ENCODE results near the gene BMPER.

BMPER gene

DNA sequence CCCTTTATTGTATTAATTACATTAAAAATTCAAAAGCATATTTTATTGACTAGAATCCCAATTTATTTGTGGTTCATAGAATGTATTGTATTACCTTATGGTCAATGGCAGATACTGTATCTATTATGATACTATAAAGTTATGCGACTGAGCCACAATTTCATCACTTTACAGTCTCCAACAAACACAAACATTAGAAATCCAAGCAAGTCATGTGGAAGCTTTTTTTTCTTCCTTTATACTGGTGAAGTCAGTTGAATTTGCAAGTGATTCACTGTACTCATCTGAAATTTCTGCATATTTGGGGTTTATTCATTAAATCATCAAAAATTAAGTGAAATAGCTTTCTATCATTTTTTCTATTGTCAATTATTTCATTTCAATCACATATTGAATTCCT, 54.3 kb downstream of the BMPER start:
- no peak for ATAC-seq

DNA sequence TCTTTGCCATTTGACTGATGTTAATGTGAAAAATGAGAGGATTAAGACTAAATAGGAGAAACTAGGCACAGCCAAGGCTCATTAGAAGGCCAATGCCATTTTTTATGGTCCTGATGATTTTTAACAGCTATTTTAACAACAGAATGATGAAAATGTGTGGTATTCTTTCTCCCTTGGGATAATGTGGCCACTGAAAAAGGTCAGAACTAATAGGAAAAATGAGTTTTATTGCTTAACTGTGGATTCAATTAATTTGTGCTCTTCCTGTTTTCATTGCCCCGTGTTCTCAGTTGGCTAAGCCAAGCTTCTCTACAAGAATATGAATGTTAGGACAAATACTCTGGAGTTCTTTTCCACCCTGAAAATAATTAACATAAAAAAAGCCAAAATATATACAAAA, 56.6 kb downstream of the BMPER start:
- ATAC-seq, result no peak
- TF ChIP-seq BACH2 (CRISPR knock-in tag; IDR thresholded peaks at IDR 0.05; ENCODE audit: borderline replicate concordance) (no peak), TOX (CRISPR knock-in tag; IDR thresholded peaks at IDR 0.05; ENCODE audit: borderline replicate concordance) (no peak), SNAI2 (CRISPR knock-in tag; IDR thresholded peaks at IDR 0.05) (no peak), OSR1 (CRISPR knock-in tag; IDR thresholded peaks at IDR 0.05) (no peak), RARB (CRISPR knock-in tag; IDR thresholded peaks at IDR 0.05) (no peak), TCF4 (CRISPR knock-in tag; IDR thresholded peaks at IDR 0.05; ENCODE audit: borderline replicate concordance) (no peak), ZC3H10 (CRISPR knock-in tag; IDR thresholded peaks at IDR 0.05) (no peak), PPARA (CRISPR knock-in tag; IDR thresholded peaks at IDR 0.05; ENCODE audit: borderline replicate concordance) (no peak), ZNF565 (CRISPR knock-in tag; conservative IDR thresholded peaks at IDR 0.05; ENCODE audit: low read depth) (no peak), GLIS3 (CRISPR knock-in tag; IDR thresholded peaks at IDR 0.05) (no peak), ZFP30 (CRISPR knock-in tag; IDR thresholded peaks at IDR 0.05) (no peak)
- TF ChIP-seq, protein P1, sequence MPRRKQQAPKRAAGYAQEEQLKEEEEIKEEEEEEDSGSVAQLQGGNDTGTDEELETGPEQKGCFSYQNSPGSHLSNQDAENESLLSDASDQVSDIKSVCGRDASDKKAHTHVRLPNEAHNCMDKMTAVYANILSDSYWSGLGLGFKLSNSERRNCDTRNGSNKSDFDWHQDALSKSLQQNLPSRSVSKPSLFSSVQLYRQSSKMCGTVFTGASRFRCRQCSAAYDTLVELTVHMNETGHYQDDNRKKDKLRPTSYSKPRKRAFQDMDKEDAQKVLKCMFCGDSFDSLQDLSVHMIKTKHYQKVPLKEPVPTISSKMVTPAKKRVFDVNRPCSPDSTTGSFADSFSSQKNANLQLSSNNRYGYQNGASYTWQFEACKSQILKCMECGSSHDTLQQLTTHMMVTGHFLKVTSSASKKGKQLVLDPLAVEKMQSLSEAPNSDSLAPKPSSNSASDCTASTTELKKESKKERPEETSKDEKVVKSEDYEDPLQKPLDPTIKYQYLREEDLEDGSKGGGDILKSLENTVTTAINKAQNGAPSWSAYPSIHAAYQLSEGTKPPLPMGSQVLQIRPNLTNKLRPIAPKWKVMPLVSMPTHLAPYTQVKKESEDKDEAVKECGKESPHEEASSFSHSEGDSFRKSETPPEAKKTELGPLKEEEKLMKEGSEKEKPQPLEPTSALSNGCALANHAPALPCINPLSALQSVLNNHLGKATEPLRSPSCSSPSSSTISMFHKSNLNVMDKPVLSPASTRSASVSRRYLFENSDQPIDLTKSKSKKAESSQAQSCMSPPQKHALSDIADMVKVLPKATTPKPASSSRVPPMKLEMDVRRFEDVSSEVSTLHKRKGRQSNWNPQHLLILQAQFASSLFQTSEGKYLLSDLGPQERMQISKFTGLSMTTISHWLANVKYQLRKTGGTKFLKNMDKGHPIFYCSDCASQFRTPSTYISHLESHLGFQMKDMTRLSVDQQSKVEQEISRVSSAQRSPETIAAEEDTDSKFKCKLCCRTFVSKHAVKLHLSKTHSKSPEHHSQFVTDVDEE (CRISPR knock-in tag; IDR thresholded peaks at IDR 0.05), result no peak
- TF ChIP-seq, protein P2, sequence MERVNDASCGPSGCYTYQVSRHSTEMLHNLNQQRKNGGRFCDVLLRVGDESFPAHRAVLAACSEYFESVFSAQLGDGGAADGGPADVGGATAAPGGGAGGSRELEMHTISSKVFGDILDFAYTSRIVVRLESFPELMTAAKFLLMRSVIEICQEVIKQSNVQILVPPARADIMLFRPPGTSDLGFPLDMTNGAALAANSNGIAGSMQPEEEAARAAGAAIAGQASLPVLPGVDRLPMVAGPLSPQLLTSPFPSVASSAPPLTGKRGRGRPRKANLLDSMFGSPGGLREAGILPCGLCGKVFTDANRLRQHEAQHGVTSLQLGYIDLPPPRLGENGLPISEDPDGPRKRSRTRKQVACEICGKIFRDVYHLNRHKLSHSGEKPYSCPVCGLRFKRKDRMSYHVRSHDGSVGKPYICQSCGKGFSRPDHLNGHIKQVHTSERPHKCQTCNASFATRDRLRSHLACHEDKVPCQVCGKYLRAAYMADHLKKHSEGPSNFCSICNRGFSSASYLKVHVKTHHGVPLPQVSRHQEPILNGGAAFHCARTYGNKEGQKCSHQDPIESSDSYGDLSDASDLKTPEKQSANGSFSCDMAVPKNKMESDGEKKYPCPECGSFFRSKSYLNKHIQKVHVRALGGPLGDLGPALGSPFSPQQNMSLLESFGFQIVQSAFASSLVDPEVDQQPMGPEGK (CRISPR knock-in tag; IDR thresholded peaks at IDR 0.05; ENCODE audit: borderline replicate concordance), result no peak
- TF ChIP-seq, protein P3, sequence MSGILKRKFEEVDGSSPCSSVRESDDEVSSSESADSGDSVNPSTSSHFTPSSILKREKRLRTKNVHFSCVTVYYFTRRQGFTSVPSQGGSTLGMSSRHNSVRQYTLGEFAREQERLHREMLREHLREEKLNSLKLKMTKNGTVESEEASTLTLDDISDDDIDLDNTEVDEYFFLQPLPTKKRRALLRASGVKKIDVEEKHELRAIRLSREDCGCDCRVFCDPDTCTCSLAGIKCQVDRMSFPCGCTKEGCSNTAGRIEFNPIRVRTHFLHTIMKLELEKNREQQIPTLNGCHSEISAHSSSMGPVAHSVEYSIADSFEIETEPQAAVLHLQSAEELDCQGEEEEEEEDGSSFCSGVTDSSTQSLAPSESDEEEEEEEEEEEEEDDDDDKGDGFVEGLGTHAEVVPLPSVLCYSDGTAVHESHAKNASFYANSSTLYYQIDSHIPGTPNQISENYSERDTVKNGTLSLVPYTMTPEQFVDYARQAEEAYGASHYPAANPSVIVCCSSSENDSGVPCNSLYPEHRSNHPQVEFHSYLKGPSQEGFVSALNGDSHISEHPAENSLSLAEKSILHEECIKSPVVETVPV (CRISPR knock-in tag; IDR thresholded peaks at IDR 0.05), result no peak
- TF ChIP-seq, protein P4, sequence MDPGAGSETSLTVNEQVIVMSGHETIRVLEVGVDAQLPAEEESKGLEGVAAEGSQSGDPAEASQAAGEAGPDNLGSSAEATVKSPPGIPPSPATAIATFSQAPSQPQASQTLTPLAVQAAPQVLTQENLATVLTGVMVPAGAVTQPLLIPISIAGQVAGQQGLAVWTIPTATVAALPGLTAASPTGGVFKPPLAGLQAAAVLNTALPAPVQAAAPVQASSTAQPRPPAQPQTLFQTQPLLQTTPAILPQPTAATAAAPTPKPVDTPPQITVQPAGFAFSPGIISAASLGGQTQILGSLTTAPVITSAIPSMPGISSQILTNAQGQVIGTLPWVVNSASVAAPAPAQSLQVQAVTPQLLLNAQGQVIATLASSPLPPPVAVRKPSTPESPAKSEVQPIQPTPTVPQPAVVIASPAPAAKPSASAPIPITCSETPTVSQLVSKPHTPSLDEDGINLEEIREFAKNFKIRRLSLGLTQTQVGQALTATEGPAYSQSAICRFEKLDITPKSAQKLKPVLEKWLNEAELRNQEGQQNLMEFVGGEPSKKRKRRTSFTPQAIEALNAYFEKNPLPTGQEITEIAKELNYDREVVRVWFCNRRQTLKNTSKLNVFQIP (CRISPR knock-in tag; IDR thresholded peaks at IDR 0.05; ENCODE audit: borderline replicate concordance, low read depth), result no peak
- TF ChIP-seq, protein P5, sequence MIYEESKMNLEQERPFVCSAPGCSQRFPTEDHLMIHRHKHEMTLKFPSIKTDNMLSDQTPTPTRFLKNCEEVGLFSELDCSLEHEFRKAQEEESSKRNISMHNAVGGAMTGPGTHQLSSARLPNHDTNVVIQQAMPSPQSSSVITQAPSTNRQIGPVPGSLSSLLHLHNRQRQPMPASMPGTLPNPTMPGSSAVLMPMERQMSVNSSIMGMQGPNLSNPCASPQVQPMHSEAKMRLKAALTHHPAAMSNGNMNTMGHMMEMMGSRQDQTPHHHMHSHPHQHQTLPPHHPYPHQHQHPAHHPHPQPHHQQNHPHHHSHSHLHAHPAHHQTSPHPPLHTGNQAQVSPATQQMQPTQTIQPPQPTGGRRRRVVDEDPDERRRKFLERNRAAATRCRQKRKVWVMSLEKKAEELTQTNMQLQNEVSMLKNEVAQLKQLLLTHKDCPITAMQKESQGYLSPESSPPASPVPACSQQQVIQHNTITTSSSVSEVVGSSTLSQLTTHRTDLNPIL (CRISPR knock-in tag; IDR thresholded peaks at IDR 0.05; ENCODE audit: low read depth), result no peak

More for the DNA sequence above, 54.3 kb downstream of the BMPER start:
- no peak for TF ChIP-seq PPARA (CRISPR knock-in tag; IDR thresholded peaks at IDR 0.05; ENCODE audit: borderline replicate concordance)
- no peak for TF ChIP-seq ZFP3 (CRISPR knock-in tag; IDR thresholded peaks at IDR 0.05)
- TF ChIP-seq, protein P3 (CRISPR knock-in tag; IDR thresholded peaks at IDR 0.05), result no peak
- TF ChIP-seq ZNF8 (CRISPR knock-in tag; IDR thresholded peaks at IDR 0.05), result no peak
- TF ChIP-seq OSR1 (CRISPR knock-in tag; IDR thresholded peaks at IDR 0.05), result no peak
- no peak for TF ChIP-seq ARNTL (CRISPR knock-in tag; IDR thresholded peaks at IDR 0.05; ENCODE audit: borderline replicate concordance, low read depth)
- TF ChIP-seq ZNF70 (CRISPR knock-in tag; IDR thresholded peaks at IDR 0.05), result no peak
- TF ChIP-seq TCF4 (CRISPR knock-in tag; IDR thresholded peaks at IDR 0.05; ENCODE audit: borderline replicate concordance), result no peak
- TF ChIP-seq ZFP30 (CRISPR knock-in tag; IDR thresholded peaks at IDR 0.05), result no peak
- no peak for TF ChIP-seq ZC3H10 (CRISPR knock-in tag; IDR thresholded peaks at IDR 0.05)
- TF ChIP-seq CSDC2 (CRISPR knock-in tag; IDR thresholded peaks at IDR 0.05), result no peak
- no peak for TF ChIP-seq ZNF565 (CRISPR knock-in tag; conservative IDR thresholded peaks at IDR 0.05; ENCODE audit: low read depth)
- TF ChIP-seq, protein P1 (CRISPR knock-in tag; IDR thresholded peaks at IDR 0.05), result no peak
- TF ChIP-seq BACH2 (CRISPR knock-in tag; IDR thresholded peaks at IDR 0.05; ENCODE audit: borderline replicate concordance), result no peak
- TF ChIP-seq, protein P4 (CRISPR knock-in tag; IDR thresholded peaks at IDR 0.05; ENCODE audit: borderline replicate concordance, low read depth), result no peak
- no peak for TF ChIP-seq RARB (CRISPR knock-in tag; IDR thresholded peaks at IDR 0.05)
- no peak for TF ChIP-seq GLIS3 (CRISPR knock-in tag; IDR thresholded peaks at IDR 0.05)

Data from SK-N-SH treated with all-trans-retinoic acid at 6 μM for 48 hours (cell line).